Lower leg skin (tissue), 4 donors: ENCODE measurements around the gene CDY2A. TPM values are rescaled to one million over a fixed set of nuclear protein-coding genes. Genes with fewer than 3 reads are reported as not detected.

Source experiments
- total RNA-seq, 4 donors: library from RNA; depleted of rRNA; stranded (reverse); fragments of >200 nt; gene quantifications; one replicate each; pipeline ENCODE4 v1.1.0, GENCODE V29; 2016

CDY2A gene
- total RNA-seq, 4 donors from 2014 or later = not detected

Other genes with a start within 250 kb of the CDY2A start
- not detected for gene CDY2B, start 145.6 kb upstream of the CDY2A start, total RNA-seq